ENCODE data around the gene NEBL.
A peak's percentile ranks its signal among the peaks of the same experiment; 100 is the strongest.

NEBL gene

GRCh38 chr10:20919481-20919880, 22.4 kb upstream of the NEBL start:
- DNase-seq (no peak), ATAC-seq (no peak)

DNA sequence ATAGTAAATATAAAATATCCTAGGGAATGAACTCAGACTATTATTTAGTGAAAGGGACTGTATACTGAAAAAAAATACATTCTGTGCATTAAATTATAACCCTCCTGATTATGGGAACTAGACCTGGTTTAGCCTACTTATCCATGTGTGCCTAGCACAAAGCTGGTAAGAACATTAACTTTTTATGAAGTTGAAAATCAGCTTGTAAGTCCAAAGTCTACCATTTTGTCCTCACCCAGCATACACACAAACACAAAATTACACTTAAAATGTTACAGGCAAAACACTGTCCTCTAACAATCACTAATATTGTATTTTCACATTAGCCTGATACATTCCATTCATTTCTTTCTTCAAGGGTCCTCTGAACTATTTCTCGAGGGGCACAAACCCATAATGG, 19.9 kb upstream of the NEBL start:
- no peak for ATAC-seq
- DNase-seq: no peak
- Mint-ChIP-seq H3K9me3 (no peaks in the 10 kb centered on the region), H3K27ac (no peak overlapping the region), H3K4me3 (no peak overlapping the region), H3K27me3 (no peaks in the 10 kb centered on the region), H3K4me1 (no peaks in the 10 kb centered on the region)

More at GRCh38 chr10:20919481-20919880, 22.4 kb upstream of the NEBL start:
- no peaks in the 10 kb centered on the region for H3K27me3 Mint-ChIP-seq
- H3K27ac Mint-ChIP-seq: no peak overlapping the region
- no peak overlapping the region for H3K4me3 Mint-ChIP-seq
- no peaks in the 10 kb centered on the region for H3K4me1 Mint-ChIP-seq
- no peaks in the 10 kb centered on the region for H3K9me3 Mint-ChIP-seq

GRCh38 chr10:20912969-20913368, 15.9 kb upstream of the NEBL start:
- H3K27me3 Mint-ChIP-seq: no peaks in the 10 kb centered on the region
- DNase-seq (no peak), ATAC-seq (no peak)
- H3K4me3 Mint-ChIP-seq: no peak overlapping the region
- no peaks in the 10 kb centered on the region for H3K9me3 Mint-ChIP-seq
- no peaks in the 10 kb centered on the region for H3K4me1 Mint-ChIP-seq
- H3K27ac Mint-ChIP-seq: no peak overlapping the region

DNA sequence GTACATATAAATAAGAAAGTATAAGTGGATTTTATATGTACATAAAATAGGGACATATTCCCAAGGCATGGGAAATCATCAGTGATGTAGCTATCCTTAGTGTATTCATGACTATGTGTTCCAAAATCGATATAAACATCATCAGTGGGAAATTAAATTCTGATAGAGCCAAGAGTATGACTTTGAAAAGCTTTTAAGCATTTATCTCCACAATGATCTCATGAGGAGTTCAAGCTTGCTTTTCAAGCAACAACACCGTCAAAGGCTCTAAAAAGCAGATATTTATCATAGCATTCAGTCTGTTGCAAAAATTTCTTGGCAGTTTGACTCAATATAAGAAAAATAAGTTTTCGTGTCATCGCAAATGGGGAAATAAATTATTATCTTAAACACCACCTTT, 14.5 kb upstream of the NEBL start:
- no peak overlapping the region for H3K27ac Mint-ChIP-seq
- H3K27me3 Mint-ChIP-seq: no peaks in the 10 kb centered on the region
- H3K4me1 Mint-ChIP-seq: no peaks in the 10 kb centered on the region
- DNase-seq: no peak
- no peak overlapping the region for H3K4me3 Mint-ChIP-seq
- no peak for ATAC-seq
- no peaks in the 10 kb centered on the region for H3K9me3 Mint-ChIP-seq

GRCh38 chr10:20909801-20910200, 12.7 kb upstream of the NEBL start:
- DNase-seq: no peak
- H3K27ac Mint-ChIP-seq: no peak overlapping the region
- no peaks in the 10 kb centered on the region for H3K9me3 Mint-ChIP-seq
- no peak for ATAC-seq
- H3K27me3 Mint-ChIP-seq: no peaks in the 10 kb centered on the region
- H3K4me3 Mint-ChIP-seq: no peak overlapping the region
- no peaks in the 10 kb centered on the region for H3K4me1 Mint-ChIP-seq

DNA sequence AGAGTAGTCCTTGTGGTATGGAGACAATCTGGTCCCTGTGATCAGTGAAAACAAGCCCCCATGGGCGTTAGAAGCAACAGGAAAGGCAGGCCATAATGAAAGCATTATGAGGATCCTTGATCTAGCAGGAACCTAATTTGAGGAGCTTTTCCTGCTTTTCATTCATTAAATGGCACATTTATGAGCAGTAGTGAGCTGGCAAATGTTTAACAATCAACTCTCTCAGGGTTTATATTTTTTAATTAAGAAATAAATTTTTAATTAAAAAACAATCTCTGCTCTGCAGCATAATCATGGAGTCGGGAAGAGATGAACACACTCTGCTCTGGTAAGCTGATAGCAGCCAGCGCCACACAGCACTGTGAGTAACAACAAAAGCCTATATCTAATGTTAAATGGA, 11.3 kb upstream of the NEBL start:
- Mint-ChIP-seq H3K9me3 (peaks cover 0 to 4% of the 10 kb centered on the region in 2 donors), H3K4me1 (no peaks in the 10 kb centered on the region), H3K4me3 (no peak overlapping the region), H3K27me3 (no peaks in the 10 kb centered on the region), H3K27ac (no peak overlapping the region)
- no peak for DNase-seq
- no peak for ATAC-seq

DNA sequence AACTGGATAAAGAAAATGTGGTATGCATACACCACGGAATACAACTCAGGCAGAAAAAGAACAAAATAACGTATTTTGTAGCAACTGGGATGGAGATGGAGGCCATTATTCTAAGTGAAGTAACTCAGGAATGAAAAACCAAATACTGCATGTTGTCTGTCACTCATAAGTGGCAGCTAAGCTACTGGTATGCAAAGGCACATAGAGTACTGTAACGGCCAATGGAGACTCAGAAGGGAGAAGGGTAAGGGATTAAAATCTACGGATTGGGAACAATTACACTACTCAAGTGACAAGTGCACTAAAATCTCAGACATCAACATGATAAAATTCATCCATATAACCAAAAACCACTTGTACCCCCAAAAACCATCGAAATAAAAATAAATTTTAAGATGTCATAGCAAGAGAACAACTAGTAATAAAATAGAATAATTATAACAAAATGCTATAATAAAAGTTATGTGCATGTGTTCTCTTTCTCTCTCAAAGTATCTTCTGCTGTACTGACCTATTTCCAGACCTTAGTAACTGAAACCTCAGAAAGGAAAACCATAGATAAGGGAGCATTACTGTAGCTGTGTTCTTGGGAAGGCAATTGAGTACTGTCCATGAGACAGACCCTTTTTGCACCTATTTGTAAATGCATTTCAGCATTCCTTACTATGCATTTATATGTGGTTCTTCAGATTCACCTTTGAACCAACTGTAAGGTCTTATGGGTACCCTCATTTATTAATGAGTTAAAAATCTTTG, 6.7 kb upstream of the NEBL start:
- DNase-seq (no peak), ATAC-seq (no peak)
- no peak overlapping the region for H3K4me3 Mint-ChIP-seq
- no peak overlapping the region for H3K27ac Mint-ChIP-seq
- no peaks in the 10 kb centered on the region for H3K27me3 Mint-ChIP-seq
- peaks cover under 1 to 7% of the 10 kb centered on the region in 2 donors for H3K9me3 Mint-ChIP-seq
- no peaks in the 10 kb centered on the region for H3K4me1 Mint-ChIP-seq

GRCh38 chr10:20901110-20901509, 4.0 kb upstream of the NEBL start:
- ATAC-seq (no peak), DNase-seq (no peak)
- H3K27me3 Mint-ChIP-seq: no peaks in the 10 kb centered on the region
- peaks cover 5 to 7% of the 10 kb centered on the region in 2 donors for H3K9me3 Mint-ChIP-seq
- H3K27ac Mint-ChIP-seq: no peak overlapping the region
- no peak overlapping the region for H3K4me3 Mint-ChIP-seq
- H3K4me1 Mint-ChIP-seq: no peaks in the 10 kb centered on the region

- DNase-seq: no peak
- Mint-ChIP-seq H3K27me3 (no peaks in the 10 kb centered on the region), H3K4me1 (no peaks in the 10 kb centered on the region), H3K4me3 (no peak overlapping the region), H3K27ac (peak overlapping the region in 1 of 2 donors; percentile 6), H3K9me3 (peaks cover 5 to 7% of the 10 kb centered on the region in 2 donors)
- no peak for ATAC-seq
These were observed 1.9 kb upstream of the NEBL start for GRCh38 chr10:20898866-20899535.

DNA sequence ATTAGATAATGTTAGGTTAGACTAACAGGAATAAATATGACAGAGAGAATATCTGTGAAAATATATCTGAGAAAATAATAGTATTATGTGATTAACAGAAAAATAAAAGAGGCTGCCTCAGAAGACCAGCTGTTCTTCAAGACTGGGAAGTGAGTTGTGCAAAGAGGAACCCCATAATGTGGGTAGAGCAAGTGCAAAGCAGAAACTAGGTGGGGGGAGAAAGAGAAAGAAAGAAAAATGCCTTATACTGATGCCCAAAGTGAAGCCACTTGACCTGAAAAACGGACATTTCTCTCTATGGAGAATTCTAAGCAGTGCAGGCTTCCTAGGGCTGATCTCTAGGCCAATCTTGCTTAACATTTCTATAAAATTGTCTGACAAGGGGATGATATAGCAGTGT, 3.8 kb downstream of the NEBL start:
- Mint-ChIP-seq H3K4me1 (no peaks in the 10 kb centered on the region), H3K9me3 (no peaks in the 10 kb centered on the region), H3K27ac (no peak overlapping the region), H3K27me3 (peaks cover 7% of the 10 kb centered on the region), H3K4me3 (no peak overlapping the region)
- ATAC-seq: no peak
- no peak for DNase-seq

DNA sequence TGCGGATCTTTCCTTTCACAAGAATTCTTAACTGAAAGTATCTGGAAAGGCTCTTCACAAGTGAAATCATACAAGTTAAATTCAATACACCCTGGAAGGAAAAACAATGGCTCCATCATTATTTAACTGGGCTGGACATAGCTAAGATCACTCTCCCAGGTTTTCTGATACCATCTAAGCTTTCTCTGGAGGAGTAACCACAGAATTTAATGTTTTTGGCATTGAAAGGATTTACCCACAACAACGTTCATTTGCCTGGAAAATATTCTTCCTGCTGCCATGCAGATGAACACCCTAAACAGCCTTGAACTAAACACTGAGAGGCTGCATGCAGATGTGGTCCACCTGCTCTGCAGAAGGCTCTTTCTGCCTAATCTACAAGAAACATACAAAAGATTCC, 4.3 kb downstream of the NEBL start:
- Mint-ChIP-seq H3K27me3 (peaks cover 7% of the 10 kb centered on the region), H3K4me1 (no peaks in the 10 kb centered on the region), H3K9me3 (no peaks in the 10 kb centered on the region), H3K27ac (no peak overlapping the region), H3K4me3 (no peak overlapping the region)
- DNase-seq (no peak), ATAC-seq (no peak)

GRCh38 chr10:20892011-20892585, 5.0 kb downstream of the NEBL start:
- Mint-ChIP-seq H3K27me3 (peaks cover 7% of the 10 kb centered on the region), H3K4me3 (no peak overlapping the region), H3K27ac (no peak overlapping the region), H3K4me1 (no peaks in the 10 kb centered on the region), H3K9me3 (no peaks in the 10 kb centered on the region)
- ATAC-seq (no peak), DNase-seq (no peak)

- no peaks in the 10 kb centered on the region for H3K9me3 Mint-ChIP-seq
- H3K27ac Mint-ChIP-seq: no peak overlapping the region
- ATAC-seq: no peak
- no peaks in the 10 kb centered on the region for H3K4me1 Mint-ChIP-seq
- no peak overlapping the region for H3K4me3 Mint-ChIP-seq
- no peak for DNase-seq
- peaks cover 7% of the 10 kb centered on the region for H3K27me3 Mint-ChIP-seq
These were observed 5.8 kb downstream of the NEBL start for GRCh38 chr10:20891338-20891714.

DNA sequence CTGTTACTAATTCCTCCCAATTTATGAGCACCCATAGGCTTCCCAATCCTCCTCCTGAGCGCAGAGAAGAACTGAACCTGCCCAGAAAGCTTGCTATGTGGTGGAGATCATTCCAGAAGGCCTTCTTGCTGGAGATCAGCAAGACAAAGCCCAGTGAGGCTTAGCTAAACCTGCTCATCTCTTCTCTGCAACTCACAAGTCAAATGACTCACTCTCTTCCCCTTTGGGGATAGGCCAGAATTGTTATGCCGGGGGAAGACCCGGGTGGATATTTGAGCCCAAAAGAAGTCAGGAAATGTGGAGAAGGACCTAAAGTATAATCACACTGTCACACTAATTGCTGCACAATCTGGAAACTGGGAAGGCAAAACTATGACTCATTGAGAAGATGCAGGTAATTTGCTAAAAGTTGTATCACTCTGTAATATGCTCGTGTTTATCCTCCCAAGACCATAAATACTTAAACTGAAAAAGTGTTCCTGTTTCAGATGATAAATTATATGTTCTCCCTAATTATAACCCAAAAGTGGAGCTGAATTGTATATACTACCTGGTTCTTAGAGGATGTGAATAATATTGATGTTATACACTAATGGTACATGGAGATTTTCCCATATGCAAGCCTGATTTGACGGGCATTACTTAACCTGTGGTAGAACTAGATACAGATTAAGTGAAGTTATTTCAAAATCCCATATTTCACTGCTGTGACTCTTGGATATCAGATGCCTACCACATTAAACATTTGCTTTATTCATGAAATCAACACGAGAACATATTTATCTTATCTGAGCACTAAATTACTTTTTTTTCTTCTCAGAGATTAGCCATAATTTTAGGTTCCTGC, 6.4 kb downstream of the NEBL start:
- no peak for ATAC-seq
- Mint-ChIP-seq H3K27me3 (peaks cover 7% of the 10 kb centered on the region), H3K9me3 (no peaks in the 10 kb centered on the region), H3K4me1 (no peaks in the 10 kb centered on the region), H3K27ac (no peak overlapping the region), H3K4me3 (no peak overlapping the region)
- DNase-seq: no peak

GRCh38 chr10:20890009-20890408, 7.1 kb downstream of the NEBL start:
- Mint-ChIP-seq H3K9me3 (no peaks in the 10 kb centered on the region), H3K4me3 (no peak overlapping the region), H3K4me1 (no peaks in the 10 kb centered on the region), H3K27me3 (peaks cover 7% of the 10 kb centered on the region), H3K27ac (no peak overlapping the region)
- DNase-seq: no peak
- no peak for ATAC-seq
